ENCODE results near the gene ARHGAP8.

The ARHGAP8 gene

GRCh38 chr22:44760476-44760875 is 8.1 kb downstream of the ARHGAP8 start:
- Histone ChIP-seq H3K4me3 (replicated peaks; ENCODE audit: insufficient read depth, low read length) (no peak overlapping the region), H3K27ac (replicated peaks) (no peak overlapping the region), H3K27me3 (ENCODE audit: insufficient read depth, poor library complexity, severe bottlenecking) (no peaks in the 10 kb centered on the region)
- TF ChIP-seq CTCF (IDR thresholded peaks at IDR 0.05; ENCODE audit: insufficient read depth, low read length) (no peak), REST (IDR thresholded peaks at IDR 0.05; ENCODE audit: insufficient replicate concordance, low read depth) (no peak), POLR2AphosphoS5 (IDR thresholded peaks at IDR 0.05; ENCODE audit: low read depth) (no peak), GABPA (IDR thresholded peaks at IDR 0.05; ENCODE audit: low read depth) (no peak), SPI1 (IDR thresholded peaks at IDR 0.05; ENCODE audit: borderline replicate concordance, low read depth) (no peak)
- no peak for DNase-seq (ENCODE audit: low read depth in 1 of 2, low spot score in 1 of 2)

- Histone ChIP-seq H3K27me3 (ENCODE audit: insufficient read depth, poor library complexity, severe bottlenecking) (no peaks in the 10 kb centered on the region), H3K27ac (replicated peaks) (no peak overlapping the region), H3K4me3 (replicated peaks; ENCODE audit: insufficient read depth, low read length) (no peak overlapping the region)
- TF ChIP-seq POLR2AphosphoS5 (IDR thresholded peaks at IDR 0.05; ENCODE audit: low read depth) (no peak), CTCF (IDR thresholded peaks at IDR 0.05; ENCODE audit: insufficient read depth, low read length) (no peak), REST (IDR thresholded peaks at IDR 0.05; ENCODE audit: insufficient replicate concordance, low read depth) (no peak), SPI1 (IDR thresholded peaks at IDR 0.05; ENCODE audit: borderline replicate concordance, low read depth) (no peak), GABPA (IDR thresholded peaks at IDR 0.05; ENCODE audit: low read depth) (no peak)
- no peak for DNase-seq (ENCODE audit: low read depth in 1 of 2, low spot score in 1 of 2)
Observed at GRCh38 chr22:44761025-44761424, 8.7 kb downstream of the ARHGAP8 start.

DNA sequence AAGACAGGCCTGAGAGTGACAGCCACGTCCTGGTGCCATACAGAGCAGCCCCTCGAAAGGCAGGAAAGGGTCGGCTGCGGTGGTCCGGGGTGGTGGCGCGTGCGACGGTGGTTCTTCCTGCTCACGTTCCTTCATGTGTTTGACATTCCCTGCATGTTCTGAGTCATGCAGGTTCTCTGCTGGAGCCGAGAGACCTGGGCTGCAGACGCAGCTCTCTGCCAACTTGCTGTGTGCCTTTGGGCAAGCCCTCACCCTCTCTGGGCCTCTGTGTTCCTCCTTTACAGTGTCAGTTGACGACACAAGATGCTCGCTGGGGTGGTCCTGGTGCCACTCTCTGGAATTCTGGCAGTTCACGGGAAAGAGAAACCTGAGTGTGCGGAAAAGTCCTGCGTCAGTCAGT is 12.0 kb downstream of the ARHGAP8 start:
- no peak for DNase-seq (ENCODE audit: low read depth in 1 of 2, low spot score in 1 of 2)
- Histone ChIP-seq H3K27me3 (ENCODE audit: insufficient read depth, poor library complexity, severe bottlenecking) (no peaks in the 10 kb centered on the region), H3K27ac (replicated peaks) (no peak overlapping the region), H3K4me3 (replicated peaks; ENCODE audit: insufficient read depth, low read length) (no peak overlapping the region)
- TF ChIP-seq POLR2AphosphoS5 (IDR thresholded peaks at IDR 0.05; ENCODE audit: low read depth) (no peak), GABPA (IDR thresholded peaks at IDR 0.05; ENCODE audit: low read depth) (no peak), CTCF (IDR thresholded peaks at IDR 0.05; ENCODE audit: insufficient read depth, low read length) (no peak)

- no peak overlapping the region for H3K4me3 ChIP-seq (replicated peaks; ENCODE audit: insufficient read depth, low read length)
- H3K27ac ChIP-seq (replicated peaks): no peak overlapping the region
- DNase-seq (ENCODE audit: low read depth in 1 of 2, low spot score in 1 of 2): peak in 1 of 2 experiments; percentile 9
- H3K27me3 ChIP-seq (ENCODE audit: insufficient read depth, poor library complexity, severe bottlenecking): no peaks in the 10 kb centered on the region
- TF ChIP-seq CTCF (IDR thresholded peaks at IDR 0.05; ENCODE audit: insufficient read depth, low read length) (no peak), SPI1 (IDR thresholded peaks at IDR 0.05; ENCODE audit: borderline replicate concordance, low read depth) (no peak), POLR2AphosphoS5 (IDR thresholded peaks at IDR 0.05; ENCODE audit: low read depth) (no peak), REST (IDR thresholded peaks at IDR 0.05; ENCODE audit: insufficient replicate concordance, low read depth) (no peak), GABPA (IDR thresholded peaks at IDR 0.05; ENCODE audit: low read depth) (no peak)
Observed at GRCh38 chr22:44764974-44765373, 12.6 kb downstream of the ARHGAP8 start.

Measured in HL-60 (cell line).